ENCODE data around the gene NFATC1. TPM values are rescaled to one million over a fixed set of nuclear protein-coding genes. Genes with fewer than 3 reads are reported as not detected.

The NFATC1 gene
- total RNA-seq, 2 donors from 2014 or later: 1.6 to 4.3 TPM

DNA sequence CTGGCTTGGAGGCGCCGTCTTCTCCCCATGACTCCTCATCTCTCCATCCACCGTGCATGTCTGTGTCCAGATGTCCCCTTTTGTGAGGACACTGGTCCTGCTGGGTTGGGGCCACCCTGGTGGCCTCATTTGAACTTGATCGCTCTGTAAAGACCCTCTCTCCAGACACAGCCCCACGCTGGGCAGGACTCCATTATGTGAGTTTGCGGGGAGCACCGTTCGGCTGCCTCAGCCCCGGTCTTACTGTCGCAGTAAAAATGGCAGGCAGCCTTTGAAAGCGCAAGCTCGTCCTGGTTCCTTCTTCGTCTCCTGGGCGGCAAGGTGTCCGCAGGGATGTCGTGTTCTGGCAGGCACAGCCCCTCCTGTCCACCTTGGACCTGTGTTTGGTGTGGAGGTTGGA, 17.7 kb downstream of the NFATC1 start:
- Histone ChIP-seq H3K4me1 (no peaks in the 10 kb centered on the region), H3K27ac (no peak overlapping the region), H3K27me3 (no peaks in the 10 kb centered on the region), H3K36me3 (no peaks in the 10 kb centered on the region), H3K9me3 (no peaks in the 10 kb centered on the region), H3K4me3 (no peak overlapping the region), H3K9ac (ENCODE audit: low read depth in 2 of 2, low read length in 2 of 2) (no peak overlapping the region)
- no peak for DNase-seq
- intact Hi-C loops (cut with DNase I): no loop called here
- TF ChIP-seq CTCF (IDR thresholded peaks at IDR 0.05): no peak

- no peak overlapping the region for H3K27ac ChIP-seq
- no peak overlapping the region for H3K9ac ChIP-seq (ENCODE audit: low read depth in 2 of 2, low read length in 2 of 2)
- H3K36me3 ChIP-seq: no peaks in the 10 kb centered on the region
- H3K4me1 ChIP-seq: no peaks in the 10 kb centered on the region
- H3K9me3 ChIP-seq: no peaks in the 10 kb centered on the region
- TF ChIP-seq CTCF (IDR thresholded peaks at IDR 0.05): no peak
- DNase-seq: no peak
- no peaks in the 10 kb centered on the region for H3K27me3 ChIP-seq
- H3K4me3 ChIP-seq: no peak overlapping the region
- intact Hi-C loops (cut with DNase I): no loop called here
Observed at GRCh38 chr18:79413901-79414300, 18.2 kb downstream of the NFATC1 start.

DNA sequence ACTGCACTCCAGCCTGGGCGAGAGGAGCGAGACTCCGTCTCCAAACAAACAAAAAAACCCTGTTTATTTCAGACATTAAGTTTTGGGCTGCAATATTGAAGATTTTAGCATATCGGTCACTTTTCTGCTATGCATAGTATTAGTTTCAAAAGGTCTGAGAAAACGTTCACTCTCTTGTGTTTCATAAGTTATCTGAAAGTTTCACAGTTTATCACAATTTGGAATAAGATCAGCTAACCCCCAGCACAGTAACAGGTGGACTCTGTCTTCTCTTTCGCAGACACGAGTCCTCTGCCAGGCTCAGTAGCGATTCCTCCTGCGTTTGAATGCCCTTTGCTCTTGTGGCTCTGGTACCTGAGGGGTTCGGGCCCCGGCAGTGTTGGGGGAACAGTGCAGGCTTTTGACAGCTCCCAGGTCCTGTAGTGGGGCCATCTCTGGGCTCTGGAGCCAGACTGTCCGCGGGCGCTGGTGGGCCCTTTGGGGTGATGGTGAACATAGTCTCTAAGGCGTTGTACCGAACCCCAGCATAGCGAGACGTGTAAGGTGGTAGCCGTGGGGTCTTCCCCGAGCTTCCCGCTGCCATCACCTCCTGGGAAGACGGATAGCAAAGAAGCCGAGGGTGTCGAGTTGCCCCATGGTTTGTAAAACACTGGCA, 20.4 kb downstream of the NFATC1 start:
- H3K27me3 ChIP-seq: no peaks in the 10 kb centered on the region
- H3K27ac ChIP-seq: no peak overlapping the region
- H3K9me3 ChIP-seq: no peaks in the 10 kb centered on the region
- H3K9ac ChIP-seq (ENCODE audit: low read depth in 2 of 2, low read length in 2 of 2): no peak overlapping the region
- H3K4me3 ChIP-seq: no peak overlapping the region
- intact Hi-C loops (cut with DNase I): no loop called here
- TF ChIP-seq CTCF (IDR thresholded peaks at IDR 0.05): no peak
- no peaks in the 10 kb centered on the region for H3K4me1 ChIP-seq
- DNase-seq: no peak
- no peaks in the 10 kb centered on the region for H3K36me3 ChIP-seq

DNA sequence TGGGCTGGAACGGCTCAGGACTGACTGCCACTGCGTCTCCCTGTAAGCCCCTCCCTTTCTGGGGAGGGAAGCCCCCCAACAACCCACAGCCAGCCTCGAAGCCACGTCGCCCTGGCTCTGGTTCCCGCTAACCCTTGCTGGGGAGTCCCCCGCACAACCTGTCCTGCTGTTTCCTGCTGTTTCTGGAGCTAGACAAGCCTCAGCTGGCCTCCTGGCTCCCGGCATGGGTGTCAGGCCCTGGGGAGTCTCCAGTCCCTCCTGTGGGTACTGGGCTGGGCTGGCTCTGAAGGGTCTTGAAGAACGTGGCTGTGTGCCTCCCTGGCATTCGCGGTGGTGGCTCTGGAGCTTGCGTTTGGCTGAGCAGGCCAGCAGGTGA, 20.9 kb downstream of the NFATC1 start:
- Histone ChIP-seq H3K27me3 (no peaks in the 10 kb centered on the region), H3K27ac (no peak overlapping the region), H3K9ac (ENCODE audit: low read depth in 2 of 2, low read length in 2 of 2) (no peak overlapping the region), H3K4me3 (no peak overlapping the region), H3K9me3 (no peaks in the 10 kb centered on the region), H3K4me1 (no peaks in the 10 kb centered on the region), H3K36me3 (no peaks in the 10 kb centered on the region)
- intact Hi-C loops (cut with DNase I): no loop called here
- TF ChIP-seq CTCF (IDR thresholded peaks at IDR 0.05): no peak
- no peak for DNase-seq

DNA sequence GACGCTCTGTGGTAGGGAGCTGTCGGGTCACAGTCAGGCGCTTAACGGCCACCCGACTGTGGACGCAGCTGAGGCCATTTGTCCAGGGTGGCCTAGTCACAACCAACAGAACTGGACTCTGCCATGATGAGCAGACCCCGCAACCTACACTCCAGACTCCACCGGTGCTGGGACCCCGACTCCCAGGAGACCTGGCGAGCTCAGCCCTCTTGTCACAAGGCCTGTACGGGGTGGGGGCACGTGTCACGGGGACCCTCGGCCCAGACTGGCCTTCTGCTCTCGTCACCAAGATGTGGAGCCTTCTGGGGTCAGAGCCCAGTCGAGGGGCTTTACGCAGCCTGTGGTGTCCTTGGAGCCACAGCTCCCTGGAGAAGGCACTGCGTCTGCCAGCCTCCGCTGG, 22.5 kb downstream of the NFATC1 start:
- TF ChIP-seq CTCF (IDR thresholded peaks at IDR 0.05): no peak
- intact Hi-C loops (cut with DNase I): no loop called here

More for the DNA sequence above, 22.5 kb downstream of the NFATC1 start:
- DNase-seq: no peak
- Histone ChIP-seq H3K9me3 (no peaks in the 10 kb centered on the region), H3K36me3 (no peaks in the 10 kb centered on the region), H3K4me1 (no peaks in the 10 kb centered on the region), H3K27ac (no peak overlapping the region), H3K9ac (ENCODE audit: low read depth in 2 of 2, low read length in 2 of 2) (no peak overlapping the region), H3K4me3 (no peak overlapping the region), H3K27me3 (no peaks in the 10 kb centered on the region)
